Measurements from ENCODE around the gene SYMPK.
"Not testable (repeated sequence)": the region's sequence is repeated elsewhere in the genome, so short reads cannot be mapped to it uniquely, and the experiment has no call there.

SYMPK gene

DNA sequence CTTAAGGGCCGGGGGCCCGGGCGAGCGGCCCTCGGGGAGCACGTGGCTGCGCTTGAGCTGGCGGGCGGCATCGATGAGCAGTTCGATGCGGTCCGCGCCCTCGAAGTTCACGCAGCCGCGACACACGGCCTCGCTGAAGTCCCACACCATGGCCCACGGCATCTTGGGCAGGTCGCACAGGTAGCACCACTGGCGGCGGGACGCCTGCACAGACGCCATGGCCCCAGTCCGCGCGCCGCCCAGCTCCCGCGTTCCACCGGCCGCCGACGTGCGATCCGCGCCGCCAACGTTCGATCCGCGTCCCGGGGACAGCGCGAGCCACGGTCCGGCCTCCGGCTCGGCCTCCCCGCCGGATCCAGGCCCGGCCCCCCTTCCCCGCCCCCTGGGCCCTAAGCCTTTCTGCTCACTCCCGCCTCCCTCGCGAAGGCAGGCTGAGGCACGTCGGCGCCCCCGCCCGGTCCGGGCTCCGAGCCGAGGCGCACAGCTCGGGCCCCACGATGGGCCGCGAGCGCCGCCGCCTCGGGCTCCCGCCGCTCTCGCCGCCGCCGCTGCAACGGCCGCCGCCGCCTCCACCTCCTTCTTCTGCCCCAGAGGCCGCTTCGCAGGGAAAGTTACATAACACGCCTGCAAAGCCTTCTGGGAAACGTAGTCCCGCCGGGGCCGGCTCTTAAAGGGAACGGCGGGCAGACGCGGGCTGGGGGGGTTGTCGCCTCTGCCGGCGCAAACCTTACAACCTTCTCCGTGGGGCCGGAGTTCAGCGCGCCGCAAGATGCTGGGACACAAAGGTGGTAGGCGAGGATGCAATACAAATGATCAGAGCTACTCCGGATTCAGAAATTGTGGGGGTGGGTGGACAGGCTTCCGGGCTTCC, 22.8 kb upstream of the SYMPK start, which contains the start of gene IRF2BP1:
Gene IRF2BP1 (minus strand): TSS at position 586 of the 871 bp plus-strand sequence. CDS start 367 bp downstream, at position 219.
- peak; percentile 87 for DNase-seq

DNA sequence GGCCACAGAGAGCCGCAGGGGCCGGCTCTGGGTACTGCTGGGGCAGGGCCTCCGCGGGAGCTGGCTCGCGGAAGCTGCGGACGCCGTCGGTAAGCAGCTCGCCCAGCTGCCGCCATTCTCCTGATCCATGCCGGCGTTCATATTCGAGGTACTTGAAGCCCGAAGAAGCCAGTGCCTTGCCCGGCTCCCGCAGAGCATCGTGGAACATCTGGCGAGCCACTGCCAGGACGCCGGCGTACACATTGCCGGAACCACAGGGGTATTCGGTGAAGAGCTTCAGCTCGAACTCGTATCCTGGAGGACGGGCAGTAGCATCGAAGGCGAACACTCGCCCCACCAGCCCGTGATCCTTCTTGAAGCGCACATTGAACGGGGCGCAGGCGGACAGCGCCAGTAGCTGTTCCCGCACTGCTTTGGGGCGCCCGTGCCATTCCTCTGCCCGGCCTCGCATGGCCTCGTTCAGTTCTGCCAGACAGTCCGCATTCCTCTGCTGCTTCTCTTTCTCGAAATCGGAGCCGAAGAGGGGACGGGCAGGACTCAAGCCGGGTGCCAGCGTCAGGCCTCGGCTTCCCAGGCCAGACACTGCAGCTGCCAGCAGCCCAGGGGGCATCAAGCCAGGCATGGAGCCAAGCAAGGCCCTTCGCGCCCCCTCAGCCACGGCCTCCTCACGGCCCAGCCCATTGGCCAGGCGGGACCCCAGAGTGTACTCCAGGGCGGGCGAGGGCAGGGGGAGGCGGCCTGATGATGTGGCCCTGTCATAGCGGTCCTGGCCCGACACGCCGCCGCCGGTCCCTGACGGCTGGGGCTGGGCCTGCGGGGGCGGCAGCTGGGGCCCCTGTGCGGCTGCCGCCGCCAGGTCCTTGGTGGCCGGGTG, 22.0 kb upstream of the SYMPK start:
- DNase-seq = no peak

DNA sequence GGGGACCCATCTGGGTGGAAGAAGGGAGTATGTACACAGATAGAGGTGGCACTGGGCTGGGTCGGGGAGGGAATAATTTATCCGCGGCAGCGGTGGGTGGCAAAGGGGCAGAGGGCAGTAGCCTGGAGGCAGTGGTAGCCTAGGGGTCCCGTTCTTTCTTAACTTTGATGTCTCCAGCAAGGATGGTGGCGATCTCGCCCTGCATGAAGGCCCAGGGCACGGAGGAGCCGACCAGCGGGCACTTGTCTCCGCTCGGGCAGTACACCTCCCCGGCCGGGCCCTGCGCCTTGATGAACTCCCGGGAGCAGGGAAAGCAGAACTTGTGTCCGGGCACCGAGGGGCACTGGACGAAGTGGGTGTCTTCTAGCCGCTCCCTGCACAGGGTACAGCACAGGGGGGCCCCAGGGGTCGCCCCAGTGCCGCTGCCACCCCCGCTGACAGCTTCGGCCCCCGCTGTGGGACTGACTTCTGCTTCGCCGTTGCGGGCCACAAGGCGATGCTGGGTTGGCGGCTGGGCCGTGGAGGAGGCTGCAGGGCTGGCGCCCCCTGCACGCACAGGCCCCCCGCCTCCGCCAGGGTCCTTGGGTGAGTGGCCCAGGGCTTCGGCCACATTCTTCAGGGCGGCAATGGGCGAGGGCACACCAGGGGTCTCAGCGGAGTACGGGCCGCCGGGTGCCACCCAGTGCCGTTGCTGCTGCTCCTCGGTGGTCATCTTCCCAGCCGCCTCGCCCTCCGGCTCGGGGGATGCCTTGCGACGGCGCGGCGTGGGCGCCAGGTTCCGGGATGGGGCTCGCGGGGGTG, 21.1 kb upstream of the SYMPK start:
- no peak for DNase-seq

DNA sequence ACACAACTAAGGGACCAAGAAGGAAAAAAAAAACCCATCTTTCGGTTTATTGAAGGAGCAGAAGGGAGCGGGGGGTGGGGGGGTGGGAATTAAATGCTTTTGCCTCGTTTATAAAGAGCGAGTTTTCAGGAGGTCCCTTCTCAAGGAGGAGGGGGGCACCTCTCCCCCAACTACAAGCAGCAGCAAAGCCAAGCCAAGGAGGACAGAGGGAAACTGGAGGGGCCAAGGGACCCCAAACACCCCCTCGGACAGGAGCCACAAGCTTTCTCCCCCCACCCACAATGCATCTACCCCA, 20.6 kb upstream of the SYMPK start:
- no peak for DNase-seq

DNA sequence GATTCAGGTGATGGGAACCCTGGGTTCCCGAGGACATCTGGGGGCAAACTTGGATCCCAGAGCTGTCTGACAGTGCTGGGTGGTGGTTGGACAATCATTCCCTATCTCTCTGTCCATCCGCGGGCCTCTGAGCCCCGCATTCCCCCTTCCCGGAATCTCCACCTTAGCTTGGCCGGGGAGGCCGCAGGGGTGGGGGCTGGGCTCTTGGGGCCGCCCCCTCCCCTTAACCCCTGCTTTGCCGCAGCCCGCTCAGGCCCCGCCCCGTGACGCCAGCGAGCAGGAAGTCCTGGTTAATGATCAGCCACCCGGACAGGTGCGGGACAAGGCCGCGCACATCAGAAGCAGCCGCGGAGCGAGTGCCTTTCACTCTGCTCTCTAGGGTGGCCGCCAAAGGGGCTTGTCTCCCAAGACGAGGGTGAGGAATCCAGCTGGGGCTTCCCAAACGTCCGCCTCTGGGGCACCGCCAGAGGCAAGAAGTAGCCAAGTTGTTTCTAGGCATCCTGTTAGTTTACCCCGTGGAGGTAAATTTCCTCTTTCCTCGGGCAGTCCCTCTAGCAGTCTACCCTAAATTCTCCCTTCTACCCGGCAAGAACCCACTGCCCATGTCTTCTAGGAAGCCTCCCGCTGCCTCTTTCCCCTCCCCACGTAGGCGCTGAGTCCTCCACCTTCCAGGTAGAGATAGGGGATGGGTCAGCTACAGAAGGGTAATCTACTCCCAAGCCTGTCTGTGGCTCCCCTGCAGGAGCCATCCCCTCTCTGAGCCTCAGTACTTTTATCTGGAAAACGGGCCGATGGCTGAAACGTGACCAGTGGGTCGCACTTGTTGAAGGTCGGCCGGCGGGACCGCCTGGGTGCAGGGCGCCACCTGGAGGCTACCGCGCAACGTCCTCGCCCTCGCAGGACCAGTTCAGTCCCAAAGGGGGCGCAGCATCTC, 20.0 kb upstream of the SYMPK start:
- DNase-seq = peak; percentile 76 to 82

DNA sequence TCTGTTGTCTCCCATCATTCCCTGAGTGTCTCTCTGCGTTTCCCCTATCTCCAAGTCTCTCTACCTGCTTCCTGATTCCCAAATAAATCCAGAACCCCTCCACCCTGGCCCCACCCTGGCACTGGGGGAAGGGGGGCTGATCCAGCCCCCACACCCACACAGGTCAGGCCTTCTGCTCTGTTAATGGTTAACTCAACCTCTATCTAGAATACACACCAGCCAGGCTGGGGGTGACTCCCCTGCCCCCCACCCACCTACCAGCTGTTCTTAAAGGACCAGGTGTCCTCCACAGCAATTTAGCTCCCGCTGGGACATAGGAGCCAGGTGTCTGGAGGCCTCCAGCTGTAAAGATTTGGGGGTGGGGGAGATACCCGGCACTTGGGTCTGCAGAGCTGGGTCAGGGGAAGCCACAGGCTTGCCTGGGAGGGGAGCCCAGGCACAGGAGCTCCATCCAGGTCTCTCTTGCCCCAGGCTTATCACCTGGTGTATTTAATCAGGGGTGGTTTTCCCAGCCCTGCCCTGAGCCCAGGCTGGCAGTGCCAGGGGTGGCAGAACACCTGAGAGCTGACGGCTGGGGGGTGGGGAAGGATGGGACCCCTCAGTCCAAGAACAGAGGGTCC, 19.1 kb upstream of the SYMPK start:
- no peak for DNase-seq

DNA sequence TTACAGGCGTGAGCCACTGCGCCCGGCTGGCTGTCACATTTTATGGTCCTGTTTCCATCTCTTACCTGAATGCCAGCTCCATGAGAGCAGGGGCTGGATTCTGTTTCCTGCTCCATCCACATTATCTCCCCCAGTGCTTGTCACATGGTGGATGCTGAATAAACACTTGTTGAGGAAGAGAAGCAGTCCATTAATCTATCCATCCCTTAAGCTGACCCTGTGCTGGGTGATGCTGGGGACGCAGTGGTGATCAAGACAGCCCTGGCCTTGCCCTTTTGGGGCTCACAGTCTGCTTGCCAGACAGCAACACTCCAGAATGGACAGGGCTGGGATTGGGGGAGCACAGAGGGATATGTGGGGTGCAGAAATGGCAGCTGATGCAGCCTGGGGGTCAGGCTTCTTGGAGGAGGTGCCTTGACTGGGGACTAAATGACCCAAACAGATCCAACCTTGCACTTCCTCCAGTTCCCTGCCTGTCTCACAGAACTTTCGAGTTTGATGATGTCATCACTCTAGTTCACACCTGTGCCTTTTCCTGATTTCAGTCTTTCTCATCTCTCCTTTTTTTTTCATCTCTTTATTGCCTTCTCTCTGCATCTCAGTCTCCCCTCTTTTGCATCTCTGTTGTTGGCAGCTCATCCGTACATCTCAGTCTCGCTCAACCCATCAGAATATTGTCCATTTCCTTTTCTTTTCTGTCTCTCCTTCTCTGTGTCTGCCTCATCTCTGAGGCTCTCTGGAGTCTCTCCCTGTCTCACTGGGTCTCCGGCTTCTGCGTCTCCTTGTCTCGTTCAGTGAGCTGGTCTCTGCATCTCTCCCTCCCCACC, 18.3 kb upstream of the SYMPK start:
- DNase-seq = no peak

DNA sequence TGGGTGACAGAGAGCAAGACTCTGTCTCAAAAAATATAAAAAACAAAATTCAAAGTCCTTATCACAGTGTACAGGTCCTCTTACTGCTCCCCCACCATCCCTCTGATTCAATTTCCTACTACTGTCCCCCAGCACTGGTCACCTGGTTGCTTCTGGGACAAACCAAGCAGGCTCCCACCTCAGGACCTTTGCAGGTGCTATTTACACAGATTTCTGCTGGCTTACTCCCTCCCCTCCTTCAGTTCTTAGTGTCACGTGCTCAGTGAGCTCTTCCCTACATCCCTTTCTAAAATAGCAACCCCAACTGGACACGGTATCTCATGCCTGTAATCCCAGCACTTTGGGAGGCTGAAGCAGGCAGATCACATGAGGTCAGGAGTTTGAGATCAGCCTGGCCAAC, 17.0 kb upstream of the SYMPK start:
- DNase-seq = no peak

DNA sequence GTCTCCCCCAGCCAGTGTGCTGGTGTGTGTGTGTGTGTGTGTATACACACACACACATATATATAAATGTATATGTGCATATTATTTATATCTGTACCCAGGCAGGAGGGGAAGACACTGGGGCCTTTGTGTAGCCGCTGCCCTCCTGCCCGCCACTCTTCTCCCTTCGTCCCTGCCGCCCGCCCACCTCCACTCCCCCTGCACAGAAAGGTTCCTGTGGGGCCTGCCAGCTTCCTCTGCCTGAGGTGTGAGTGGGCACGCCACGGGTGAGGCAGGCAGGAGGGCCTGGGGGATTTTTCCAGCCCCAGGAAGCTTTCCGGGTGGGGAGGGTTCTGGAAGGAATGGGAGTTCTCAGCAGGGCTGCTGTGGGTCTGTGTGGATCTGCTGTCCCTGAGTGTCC, 16.1 kb upstream of the SYMPK start:
- no peak for DNase-seq

DNA sequence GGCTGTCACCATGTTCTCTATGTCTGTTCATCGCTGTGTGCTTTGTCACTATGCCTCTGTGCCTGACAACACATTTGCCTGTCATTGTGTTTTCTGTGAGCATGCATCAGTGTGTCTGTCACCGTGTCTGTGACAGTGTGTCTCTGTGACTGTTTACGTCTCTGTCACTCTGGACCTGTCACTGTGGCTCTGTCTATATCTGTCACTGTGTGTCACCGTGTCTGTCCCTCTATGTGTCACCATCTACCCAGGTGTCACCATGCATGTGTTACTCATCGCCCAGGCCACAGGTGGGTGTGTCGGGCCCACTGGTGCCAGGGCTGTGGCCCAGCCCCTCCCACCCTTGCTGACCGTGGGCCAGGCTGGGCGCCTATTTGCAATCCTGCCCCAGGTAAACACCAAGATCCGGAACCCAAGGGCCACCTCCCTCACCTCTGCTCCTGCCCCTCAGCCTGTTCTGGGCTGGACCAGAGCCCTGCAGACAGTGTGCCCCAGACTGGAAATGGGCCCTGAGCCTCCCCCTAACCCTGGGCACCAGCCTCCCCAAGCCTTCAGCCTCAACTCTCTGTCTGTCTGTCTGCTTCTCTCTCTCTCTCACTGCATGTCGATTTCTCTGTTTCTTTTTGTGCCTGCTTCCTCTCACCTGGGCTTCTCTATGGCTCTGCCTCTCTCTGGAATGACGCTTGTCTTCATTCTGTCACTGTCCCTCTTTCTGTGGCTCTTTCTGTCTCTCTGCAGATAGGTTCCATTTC, 15.3 kb upstream of the SYMPK start:
- DNase-seq = no peak

DNA sequence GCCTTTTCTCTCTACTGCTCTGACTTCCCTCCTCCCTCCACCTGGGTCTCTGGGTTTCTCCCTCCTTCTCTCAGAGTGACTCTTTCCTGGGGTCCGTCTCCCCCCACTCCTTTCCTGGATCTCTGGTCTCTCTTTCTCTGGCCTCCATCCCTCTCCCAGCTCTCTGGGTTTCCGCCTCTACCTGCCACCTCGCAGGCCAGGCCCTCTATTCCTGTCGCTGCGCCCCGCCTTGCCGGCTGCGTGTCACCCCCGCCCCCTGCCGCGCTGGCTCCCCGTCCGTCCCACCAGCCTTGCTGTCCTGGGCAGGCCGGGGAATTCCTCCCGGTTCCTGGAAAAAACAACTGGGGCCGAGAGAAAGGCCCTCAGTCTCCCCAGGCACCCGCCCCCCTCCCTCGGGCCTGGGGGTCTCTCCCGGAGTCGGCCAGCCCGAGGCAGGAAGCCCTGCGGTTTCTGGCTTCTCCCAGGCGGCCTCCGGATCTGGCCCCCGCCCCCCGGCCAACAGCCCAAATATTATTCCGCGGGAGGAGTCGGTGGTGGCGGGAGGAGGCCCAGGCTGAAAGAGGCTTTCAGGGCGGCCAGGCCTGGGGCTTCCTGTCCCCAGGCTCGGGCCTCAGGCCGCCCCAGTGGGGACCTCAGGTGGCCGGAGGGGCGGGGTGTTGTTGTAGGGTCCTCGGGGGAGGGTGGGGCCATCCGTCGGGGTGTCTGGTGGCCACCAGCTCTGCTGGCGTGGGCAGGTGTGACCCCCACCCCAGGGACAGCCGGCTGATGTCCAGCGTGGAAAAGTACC, 13.7 kb upstream of the SYMPK start:
- peak; percentile 31 to 37 for DNase-seq

DNA sequence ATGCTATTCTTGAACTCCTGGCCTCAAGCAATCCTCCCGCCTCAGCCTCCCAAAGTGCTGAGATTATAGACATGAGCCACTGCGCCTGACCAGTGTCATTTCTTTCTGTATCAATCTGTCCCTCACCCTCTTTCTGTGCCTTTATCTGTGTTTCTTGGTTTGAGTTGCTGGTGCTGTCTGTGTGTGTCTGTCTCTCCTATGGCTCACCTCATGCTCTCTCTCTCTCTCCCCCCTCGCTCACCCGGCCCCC, 13.1 kb upstream of the SYMPK start:
- no peak for DNase-seq

DNA sequence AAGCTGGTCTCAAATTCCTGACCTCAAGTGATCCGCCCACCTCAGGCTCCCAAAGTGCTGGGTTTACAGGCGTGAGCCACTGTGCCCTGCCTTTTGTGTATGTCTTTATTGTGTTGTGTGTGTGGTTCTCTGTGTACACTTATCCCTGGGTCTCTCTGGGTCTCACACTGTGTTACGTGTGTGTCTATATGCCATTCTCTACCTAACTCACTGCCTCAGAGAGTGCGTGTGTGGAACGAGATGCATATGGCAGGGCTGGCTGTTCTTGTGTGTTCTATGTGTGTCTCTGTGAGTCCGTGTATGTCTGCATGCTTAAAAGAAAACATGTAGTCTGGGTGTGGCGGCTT, 11.6 kb upstream of the SYMPK start:
- no peak for DNase-seq

DNA sequence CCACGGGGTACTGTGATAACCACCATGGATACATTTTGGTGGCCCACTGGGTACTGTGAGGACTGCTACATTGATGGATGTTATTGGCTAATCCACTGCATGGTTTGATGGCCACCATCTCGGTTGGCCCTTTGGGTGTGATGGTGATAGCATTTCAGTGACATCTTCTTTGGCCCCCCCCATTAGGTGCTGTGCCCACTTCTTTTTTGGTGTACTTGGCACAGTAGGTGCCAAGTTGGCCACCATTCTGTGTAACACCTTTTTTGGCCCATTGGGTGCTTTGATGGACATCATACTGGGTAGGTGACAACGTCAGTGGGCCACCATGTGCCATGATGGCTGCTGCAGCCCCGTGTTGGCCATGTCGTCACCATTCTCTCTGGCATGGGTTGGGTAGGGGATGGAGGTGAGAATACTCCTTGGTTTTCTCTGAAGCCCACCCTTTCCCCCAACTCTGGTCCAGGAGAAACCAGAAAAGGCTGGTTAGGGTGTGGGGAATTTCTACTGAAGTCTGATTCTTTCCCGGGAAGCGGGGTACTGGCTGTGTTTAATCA, 10.3 kb upstream of the SYMPK start:
- DNase-seq = no peak

DNA sequence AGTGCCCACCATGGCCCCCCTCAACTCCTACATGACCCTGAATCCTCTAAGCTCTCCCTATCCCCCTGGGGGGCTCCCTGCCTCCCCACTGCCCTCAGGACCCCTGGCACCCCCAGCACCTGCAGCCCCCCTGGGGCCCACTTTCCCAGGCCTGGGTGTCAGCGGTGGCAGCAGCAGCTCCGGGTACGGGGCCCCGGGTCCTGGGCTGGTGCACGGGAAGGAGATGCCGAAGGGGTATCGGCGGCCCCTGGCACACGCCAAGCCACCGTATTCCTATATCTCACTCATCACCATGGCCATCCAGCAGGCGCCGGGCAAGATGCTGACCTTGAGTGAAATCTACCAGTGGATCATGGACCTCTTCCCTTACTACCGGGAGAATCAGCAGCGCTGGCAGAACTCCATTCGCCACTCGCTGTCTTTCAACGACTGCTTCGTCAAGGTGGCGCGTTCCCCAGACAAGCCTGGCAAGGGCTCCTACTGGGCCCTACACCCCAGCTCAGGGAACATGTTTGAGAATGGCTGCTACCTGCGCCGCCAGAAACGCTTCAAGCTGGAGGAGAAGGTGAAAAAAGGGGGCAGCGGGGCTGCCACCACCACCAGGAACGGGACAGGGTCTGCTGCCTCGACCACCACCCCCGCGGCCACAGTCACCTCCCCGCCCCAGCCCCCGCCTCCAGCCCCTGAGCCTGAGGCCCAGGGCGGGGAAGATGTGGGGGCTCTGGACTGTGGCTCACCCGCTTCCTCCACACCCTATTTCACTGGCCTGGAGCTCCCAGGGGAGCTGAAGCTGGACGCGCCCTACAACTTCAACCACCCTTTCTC, 9.4 kb upstream of the SYMPK start:
- DNase-seq = no peak

DNA sequence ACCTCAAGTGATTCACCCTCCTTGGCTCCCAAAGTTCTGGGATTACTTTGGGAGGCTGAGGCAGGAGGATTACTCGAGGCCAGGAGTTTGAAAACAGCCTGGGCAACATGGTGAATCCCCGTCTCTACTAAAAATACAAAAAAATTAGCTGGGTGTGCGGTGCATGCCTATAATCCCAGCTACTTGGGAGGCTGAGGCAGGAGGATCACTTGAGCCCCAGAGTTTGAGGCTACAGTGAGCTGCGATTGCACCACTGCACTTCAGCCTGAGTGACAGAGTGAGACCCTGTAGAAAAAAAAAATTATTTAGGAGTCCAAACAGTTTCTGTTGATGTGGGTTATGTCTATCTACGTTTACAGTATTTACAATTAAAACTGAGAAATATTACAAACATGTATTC, 7.9 kb upstream of the SYMPK start:
- no peak for DNase-seq

DNA sequence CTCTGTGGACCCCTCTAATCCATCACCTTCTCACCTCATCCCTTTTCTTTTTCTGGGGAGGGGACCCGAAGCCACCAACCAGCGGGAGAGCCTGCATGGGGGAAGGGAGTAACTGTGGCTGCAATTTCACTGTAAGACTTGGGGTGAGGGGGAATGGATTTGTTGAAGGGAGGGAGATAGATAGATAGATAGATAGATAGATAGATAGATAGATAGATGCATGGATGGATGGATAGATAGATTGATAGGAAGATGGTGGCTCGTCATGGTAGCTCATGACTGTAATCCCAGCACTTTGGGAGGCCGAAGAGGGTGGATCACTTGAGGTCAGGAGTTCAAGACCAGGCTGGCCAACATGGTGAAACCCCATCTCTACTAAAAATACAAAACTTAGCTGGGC, 4.3 kb upstream of the SYMPK start:
- not testable (repeated sequence) for DNase-seq
